ENCODE measurements around the gene IVD.

IVD gene

DNA sequence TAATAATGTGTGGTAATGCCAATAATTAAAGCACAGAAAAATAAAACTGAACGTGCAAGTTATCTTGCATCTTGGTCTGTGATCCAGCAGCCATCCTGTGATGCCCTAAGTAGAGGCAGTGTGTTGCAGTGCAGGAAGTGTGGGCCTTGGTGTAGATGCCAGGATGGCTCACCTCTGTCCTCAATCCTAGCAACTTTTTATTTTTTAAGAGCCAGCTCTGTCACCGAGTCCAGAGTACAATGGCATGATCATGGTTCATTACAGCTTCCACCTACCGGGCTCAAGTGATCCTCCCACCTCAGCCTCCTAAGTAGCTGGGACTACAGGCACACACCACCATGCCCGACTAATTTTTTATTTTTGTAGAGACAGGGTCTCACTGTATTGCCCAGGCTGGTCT, 42.8 kb downstream of the IVD start:
- H3K9me3 ChIP-seq (ENCODE audit: insufficient read depth, low read depth, low read length): no peaks in the 10 kb centered on the region
- H3K4me2 ChIP-seq (ENCODE audit: low read depth, low read length, poor library complexity, severe bottlenecking): no peak overlapping the region
- H3F3A ChIP-seq (ENCODE audit: low read depth): no peaks in the 10 kb centered on the region
- H3K9ac ChIP-seq (ENCODE audit: low read depth, low read length, poor library complexity, severe bottlenecking): no peak overlapping the region
- H2AFZ ChIP-seq (ENCODE audit: low read length): no peak overlapping the region
- TF ChIP-seq, protein P1, sequence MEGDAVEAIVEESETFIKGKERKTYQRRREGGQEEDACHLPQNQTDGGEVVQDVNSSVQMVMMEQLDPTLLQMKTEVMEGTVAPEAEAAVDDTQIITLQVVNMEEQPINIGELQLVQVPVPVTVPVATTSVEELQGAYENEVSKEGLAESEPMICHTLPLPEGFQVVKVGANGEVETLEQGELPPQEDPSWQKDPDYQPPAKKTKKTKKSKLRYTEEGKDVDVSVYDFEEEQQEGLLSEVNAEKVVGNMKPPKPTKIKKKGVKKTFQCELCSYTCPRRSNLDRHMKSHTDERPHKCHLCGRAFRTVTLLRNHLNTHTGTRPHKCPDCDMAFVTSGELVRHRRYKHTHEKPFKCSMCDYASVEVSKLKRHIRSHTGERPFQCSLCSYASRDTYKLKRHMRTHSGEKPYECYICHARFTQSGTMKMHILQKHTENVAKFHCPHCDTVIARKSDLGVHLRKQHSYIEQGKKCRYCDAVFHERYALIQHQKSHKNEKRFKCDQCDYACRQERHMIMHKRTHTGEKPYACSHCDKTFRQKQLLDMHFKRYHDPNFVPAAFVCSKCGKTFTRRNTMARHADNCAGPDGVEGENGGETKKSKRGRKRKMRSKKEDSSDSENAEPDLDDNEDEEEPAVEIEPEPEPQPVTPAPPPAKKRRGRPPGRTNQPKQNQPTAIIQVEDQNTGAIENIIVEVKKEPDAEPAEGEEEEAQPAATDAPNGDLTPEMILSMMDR (conservative IDR thresholded peaks at IDR 0.05; ENCODE audit: low read length): no peak
- peaks cover 97% of the 10 kb centered on the region for H3K79me2 ChIP-seq (ENCODE audit: insufficient read depth, low read length)
- no peaks in the 10 kb centered on the region for H3K9me2 ChIP-seq (replicated peaks; ENCODE audit: low read depth, low read length)
- H3K4me3 ChIP-seq (ENCODE audit: low read length, poor library complexity, severe bottlenecking): no peak overlapping the region
- H3K4me1 ChIP-seq (ENCODE audit: insufficient read depth, low read length, poor library complexity, severe bottlenecking): peaks cover 60% of the 10 kb centered on the region
- no peaks in the 10 kb centered on the region for H3K36me3 ChIP-seq (ENCODE audit: insufficient read depth, low read length)
- no peaks in the 10 kb centered on the region for H3K27me3 ChIP-seq (ENCODE audit: insufficient read depth, low read length, poor library complexity, severe bottlenecking)
- peaks cover 65% of the 10 kb centered on the region for H4K20me1 ChIP-seq (ENCODE audit: insufficient read depth, low read length, poor library complexity, severe bottlenecking)

DNA sequence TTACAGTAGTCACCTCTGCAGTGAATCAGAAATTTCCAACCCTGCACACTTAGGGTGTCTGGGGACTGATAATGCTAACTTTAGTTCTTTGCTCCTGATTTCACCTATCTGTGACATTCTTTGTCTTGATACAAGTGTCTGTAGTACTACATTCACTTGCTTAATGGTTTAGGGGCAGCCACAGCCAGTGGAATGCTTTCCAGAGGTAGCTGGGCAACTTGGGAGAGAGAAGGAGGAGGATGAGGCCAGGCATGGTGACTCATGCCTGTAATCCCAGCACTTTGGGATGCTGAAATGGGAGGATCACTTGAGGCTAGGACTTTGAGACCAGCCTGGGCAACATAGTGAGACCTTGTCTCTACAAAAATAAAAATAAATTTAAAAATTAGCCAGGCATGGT, 43.7 kb downstream of the IVD start:
- Histone ChIP-seq H3K4me2 (ENCODE audit: low read depth, low read length, poor library complexity, severe bottlenecking) (no peak overlapping the region), H3F3A (ENCODE audit: low read depth) (no peaks in the 10 kb centered on the region), H4K20me1 (ENCODE audit: insufficient read depth, low read length, poor library complexity, severe bottlenecking) (peaks cover 64% of the 10 kb centered on the region), H3K4me3 (ENCODE audit: low read length, poor library complexity, severe bottlenecking) (no peak overlapping the region), H2AFZ (ENCODE audit: low read length) (no peak overlapping the region), H3K9me3 (ENCODE audit: insufficient read depth, low read depth, low read length) (no peaks in the 10 kb centered on the region), H3K79me2 (ENCODE audit: insufficient read depth, low read length) (peaks cover 97% of the 10 kb centered on the region), H3K9ac (ENCODE audit: low read depth, low read length, poor library complexity, severe bottlenecking) (no peak overlapping the region), H3K4me1 (ENCODE audit: insufficient read depth, low read length, poor library complexity, severe bottlenecking) (peaks cover 58% of the 10 kb centered on the region), H3K9me2 (replicated peaks; ENCODE audit: low read depth, low read length) (no peaks in the 10 kb centered on the region), H3K27me3 (ENCODE audit: insufficient read depth, low read length, poor library complexity, severe bottlenecking) (no peaks in the 10 kb centered on the region), H3K36me3 (ENCODE audit: insufficient read depth, low read length) (no peaks in the 10 kb centered on the region)
- TF ChIP-seq EZH2phosphoT487 (IDR thresholded peaks at IDR 0.05; ENCODE audit: borderline replicate concordance): no peak
- TF ChIP-seq, protein P1 (conservative IDR thresholded peaks at IDR 0.05; ENCODE audit: low read length): no peak

DNA sequence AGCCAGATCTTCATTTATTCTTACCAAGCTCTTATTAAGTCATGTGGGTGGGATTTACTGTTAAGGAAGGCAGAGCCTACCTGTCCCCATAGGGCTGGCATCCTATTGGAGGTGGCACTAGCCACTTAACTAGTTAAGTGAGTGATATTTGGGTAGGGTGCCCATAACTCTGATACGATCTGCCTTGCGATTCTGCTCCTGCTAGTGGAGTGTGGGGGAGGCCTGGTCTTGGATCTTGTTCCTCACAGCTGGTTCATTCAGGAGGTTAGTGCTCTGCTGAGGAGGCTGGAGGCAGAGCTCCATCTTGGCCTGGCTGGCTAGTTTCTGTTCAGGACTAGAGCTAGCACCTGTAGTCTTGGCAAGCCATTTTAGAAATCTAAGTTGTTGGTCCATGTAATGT, 44.5 kb downstream of the IVD start:
- H3K36me3 ChIP-seq (ENCODE audit: insufficient read depth, low read length): no peaks in the 10 kb centered on the region
- H3K27me3 ChIP-seq (ENCODE audit: insufficient read depth, low read length, poor library complexity, severe bottlenecking): no peaks in the 10 kb centered on the region
- TF ChIP-seq, protein P1 (conservative IDR thresholded peaks at IDR 0.05; ENCODE audit: low read length): no peak
- TF ChIP-seq EZH2phosphoT487 (IDR thresholded peaks at IDR 0.05; ENCODE audit: borderline replicate concordance): no peak
- H3K9me2 ChIP-seq (replicated peaks; ENCODE audit: low read depth, low read length): no peaks in the 10 kb centered on the region
- no peak overlapping the region for H3K9ac ChIP-seq (ENCODE audit: low read depth, low read length, poor library complexity, severe bottlenecking)
- H3K79me2 ChIP-seq (ENCODE audit: insufficient read depth, low read length): peaks cover 97% of the 10 kb centered on the region
- H3K4me1 ChIP-seq (ENCODE audit: insufficient read depth, low read length, poor library complexity, severe bottlenecking): peaks cover 58% of the 10 kb centered on the region
- no peak overlapping the region for H3K4me2 ChIP-seq (ENCODE audit: low read depth, low read length, poor library complexity, severe bottlenecking)
- peaks cover 64% of the 10 kb centered on the region for H4K20me1 ChIP-seq (ENCODE audit: insufficient read depth, low read length, poor library complexity, severe bottlenecking)
- no peak overlapping the region for H3K4me3 ChIP-seq (ENCODE audit: low read length, poor library complexity, severe bottlenecking)
- no peaks in the 10 kb centered on the region for H3F3A ChIP-seq (ENCODE audit: low read depth)
- H3K9me3 ChIP-seq (ENCODE audit: insufficient read depth, low read depth, low read length): no peaks in the 10 kb centered on the region
- H2AFZ ChIP-seq (ENCODE audit: low read length): no peak overlapping the region
